Measurements from ENCODE around the gene IRF6.

Gene IRF6

GRCh38 chr1:209786146-209786545 is 19.8 kb downstream of the IRF6 start:
- DNase-seq = no peak

GRCh38 chr1:209785592-209785991 is 20.4 kb downstream of the IRF6 start:
- DNase-seq = no peak

DNA sequence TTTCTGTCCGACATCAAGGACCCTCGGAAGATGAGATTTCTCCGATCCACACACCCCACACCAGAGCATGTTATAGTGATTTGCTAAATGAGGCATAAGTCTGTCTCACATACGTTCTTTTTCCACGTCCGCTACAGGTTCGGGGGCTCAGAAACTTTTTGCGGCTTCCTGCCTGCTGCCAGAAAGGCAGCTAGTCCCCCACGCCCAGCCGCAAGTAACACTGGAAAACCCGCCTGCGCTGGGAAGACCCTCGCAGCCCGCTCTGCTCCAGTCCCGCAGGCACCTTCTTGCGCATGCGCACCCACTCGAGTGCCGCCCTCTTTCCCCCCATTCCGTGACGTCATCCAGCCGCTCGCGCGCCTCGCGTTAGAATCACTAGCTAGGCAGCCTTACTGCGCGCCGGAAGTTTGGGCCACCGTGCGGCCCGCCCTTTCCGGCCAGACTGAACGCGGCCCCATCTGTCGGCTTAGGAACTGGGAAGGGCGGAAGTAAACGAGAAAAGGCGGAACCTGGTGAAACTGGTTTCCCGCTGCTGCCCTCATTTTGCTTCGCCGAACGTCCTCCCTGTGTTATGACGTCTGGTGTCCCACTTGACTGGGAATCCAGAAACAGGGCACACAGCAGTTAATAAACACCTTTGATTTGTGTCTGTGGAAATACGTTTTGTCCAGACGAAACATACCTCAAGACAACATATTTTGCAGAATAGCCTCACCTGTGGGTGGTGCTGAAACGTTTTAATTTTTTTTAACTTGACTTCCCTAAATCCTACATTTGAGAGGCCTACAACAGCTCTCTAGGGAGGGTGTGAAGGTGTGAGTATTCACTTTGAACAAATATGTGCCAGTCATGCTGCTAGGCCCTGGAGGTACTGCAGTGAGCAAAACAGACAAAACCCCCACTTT is 21.4 kb downstream of the IRF6 start, which contains the start of gene C1orf74:
Gene C1orf74, minus strand, starts transcription at position 295 of the 905 bp plus-strand sequence. CDS start 925 bp downstream, outside the sequence.
- peak; percentile 85 for DNase-seq

DNA sequence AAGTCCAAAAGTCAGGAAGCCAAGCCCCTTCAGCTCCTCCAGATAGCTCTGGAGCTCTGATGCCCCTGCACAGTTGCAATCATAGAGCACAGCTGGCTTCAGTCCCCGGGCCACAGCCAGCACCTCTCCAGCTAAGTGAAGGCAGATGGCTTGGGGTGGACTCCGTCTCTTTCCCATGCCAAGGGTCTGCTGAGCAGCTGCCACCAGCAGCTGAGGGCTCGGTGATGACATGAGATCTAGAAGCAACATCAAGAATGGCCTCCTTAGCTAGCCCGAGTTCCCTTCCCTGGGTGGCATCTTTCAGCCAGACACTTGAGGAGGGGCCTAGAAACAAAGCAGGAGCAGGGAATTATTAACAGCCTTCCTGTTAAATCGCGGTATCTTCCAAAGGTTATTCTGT is 22.6 kb downstream of the IRF6 start:
- peak; percentile 9 for DNase-seq

DNA sequence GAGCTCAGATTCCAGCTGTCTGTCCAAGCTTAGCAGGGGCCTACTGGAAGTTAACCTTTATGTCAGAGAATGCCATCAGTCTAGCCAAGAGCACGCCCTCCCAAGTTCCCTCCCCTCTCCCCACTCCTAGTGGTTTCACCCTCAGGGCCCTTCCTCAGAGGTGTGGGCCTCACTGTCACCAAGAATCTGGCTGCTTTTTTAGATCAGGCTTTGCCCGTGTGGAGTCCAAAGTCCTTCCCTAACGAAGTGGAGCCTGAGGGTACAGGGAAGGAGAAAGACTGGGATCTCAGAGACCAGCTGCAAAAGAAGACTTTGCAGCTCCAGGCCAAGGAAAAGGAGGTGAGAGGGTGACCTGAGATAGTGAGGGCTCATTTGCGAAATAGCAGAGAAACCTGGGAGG is 25.7 kb downstream of the IRF6 start:
- DNase-seq = no peak

- DNase-seq = no peak
Observed at GRCh38 chr1:209778102-209778501, 27.8 kb downstream of the IRF6 start.

- DNase-seq = no peak
Observed at GRCh38 chr1:209777587-209777986, 28.4 kb downstream of the IRF6 start.

- DNase-seq = no peak
Observed at GRCh38 chr1:209775678-209776077, 30.3 kb downstream of the IRF6 start.

GRCh38 chr1:209774592-209774991 is 31.4 kb downstream of the IRF6 start:
- DNase-seq = no peak

DNA sequence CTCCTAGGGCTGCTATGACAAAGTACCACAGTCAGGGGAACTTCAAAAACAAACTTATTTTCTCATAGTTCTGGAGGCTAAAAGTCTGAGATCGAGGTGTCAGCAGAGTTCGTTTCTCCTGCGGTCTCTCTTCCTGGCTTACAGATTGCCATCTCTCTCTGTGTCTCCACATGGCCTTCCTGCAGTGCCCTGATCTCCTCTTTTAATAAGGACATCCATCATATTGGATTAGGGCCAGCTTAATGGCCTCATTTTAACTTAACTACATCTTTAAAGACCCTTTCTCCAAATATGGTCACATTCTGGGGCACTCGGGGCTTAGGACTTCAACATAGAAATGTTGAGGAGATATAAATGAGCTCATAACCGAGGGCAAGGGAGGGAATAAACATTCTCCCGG is 33.8 kb downstream of the IRF6 start:
- DNase-seq = no peak

DNA sequence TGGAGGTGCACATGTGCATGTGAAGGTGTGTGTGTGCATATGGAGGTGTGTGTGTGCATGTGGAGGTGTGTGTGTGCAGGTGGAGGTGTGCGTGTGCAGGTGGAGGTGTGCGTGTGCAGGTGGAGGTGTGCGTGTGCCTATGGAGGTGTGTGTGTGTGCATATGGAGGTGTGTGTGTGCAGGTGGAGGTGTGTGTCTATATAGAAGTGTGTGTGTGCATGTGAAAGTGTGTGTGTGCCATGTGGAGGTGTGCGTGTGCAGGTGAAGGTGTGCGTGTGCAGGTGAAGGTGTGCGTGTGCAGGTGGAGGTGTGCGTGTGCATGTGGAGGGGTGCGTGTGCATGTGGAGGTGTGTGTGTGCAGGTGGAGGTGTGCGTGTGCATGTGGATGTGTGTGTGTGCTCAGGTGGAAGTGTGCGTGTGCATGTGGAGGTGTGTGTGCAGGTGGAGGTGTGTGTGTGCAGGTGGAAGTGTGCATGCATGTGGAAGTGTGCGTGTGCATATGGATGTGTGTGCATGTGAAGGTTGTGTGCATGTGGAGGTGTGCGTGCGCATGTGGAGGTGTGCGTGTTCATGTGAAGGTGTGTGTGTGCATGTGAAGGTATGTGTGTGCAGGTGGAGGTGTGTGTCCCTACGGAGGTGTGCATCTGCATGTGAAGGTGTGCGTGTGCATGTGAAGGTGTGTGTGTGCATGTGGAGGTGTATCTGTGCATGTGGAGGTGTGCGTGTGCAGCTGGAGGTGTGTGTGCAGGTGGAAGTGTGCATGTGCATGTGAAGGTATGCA is 35.1 kb downstream of the IRF6 start:
- DNase-seq = no peak

- DNase-seq = no peak
Observed at GRCh38 chr1:209769971-209770370, 36.0 kb downstream of the IRF6 start.

DNA sequence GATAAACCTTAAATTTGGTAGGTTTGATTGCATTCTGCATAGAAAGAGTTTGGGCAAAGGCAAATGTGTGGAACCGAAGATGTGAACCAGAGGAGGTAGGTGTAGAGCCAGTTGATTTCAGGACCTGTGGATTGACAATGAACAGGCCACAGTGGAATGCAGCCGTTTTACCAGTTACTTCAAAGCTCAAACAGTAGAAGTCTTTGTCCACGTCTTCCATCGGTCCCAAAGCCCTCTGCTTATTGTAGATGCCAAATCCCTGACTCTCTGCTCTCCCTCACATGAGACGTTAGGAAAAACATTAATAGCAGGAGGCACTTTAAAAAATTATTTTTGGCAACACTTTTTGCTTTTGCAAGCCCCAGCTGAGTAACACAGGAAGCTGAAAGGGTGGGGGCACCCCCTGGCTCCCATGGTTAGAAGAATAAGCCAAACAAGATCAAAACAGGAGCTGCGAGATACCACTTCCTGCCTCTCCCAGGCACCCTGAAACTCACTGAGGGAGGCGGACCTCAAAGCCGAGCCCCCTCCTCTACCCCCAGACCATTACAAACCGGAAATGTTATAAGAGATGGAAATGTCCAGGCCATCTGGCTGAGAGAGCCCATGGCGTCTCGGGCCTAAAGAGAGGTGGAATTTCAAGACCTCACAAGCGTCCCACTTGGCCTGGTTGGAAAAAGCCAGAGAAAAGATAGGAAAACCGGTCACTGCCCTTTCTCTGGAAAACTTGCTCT is 36.6 kb downstream of the IRF6 start:
- DNase-seq = no peak

DNA sequence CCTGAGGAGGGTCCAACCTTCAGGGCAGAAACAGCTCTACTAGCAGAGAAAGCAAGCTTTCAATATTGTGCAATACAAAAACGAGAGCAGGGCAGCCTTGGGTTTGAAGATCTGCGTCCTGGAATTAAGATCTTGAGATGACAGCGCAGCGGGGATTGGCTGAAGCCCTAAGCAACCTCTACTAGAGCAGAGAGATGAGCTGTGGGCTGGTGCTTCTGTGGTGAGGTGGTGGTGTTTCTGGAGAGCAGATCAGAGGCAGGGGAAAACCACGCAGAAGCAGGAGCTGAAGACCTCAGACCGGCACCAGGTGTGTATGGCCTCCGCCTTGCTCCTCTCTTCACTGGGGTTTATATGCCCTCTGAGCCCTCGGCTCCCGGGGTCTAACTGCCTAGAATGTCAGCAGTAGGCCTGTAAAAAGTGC is 37.6 kb downstream of the IRF6 start:
- no peak for DNase-seq

GRCh38 chr1:209767706-209768105 is 38.2 kb downstream of the IRF6 start:
- no peak for DNase-seq

GRCh38 chr1:209767096-209767495 is 38.8 kb downstream of the IRF6 start:
- DNase-seq = no peak

DNA sequence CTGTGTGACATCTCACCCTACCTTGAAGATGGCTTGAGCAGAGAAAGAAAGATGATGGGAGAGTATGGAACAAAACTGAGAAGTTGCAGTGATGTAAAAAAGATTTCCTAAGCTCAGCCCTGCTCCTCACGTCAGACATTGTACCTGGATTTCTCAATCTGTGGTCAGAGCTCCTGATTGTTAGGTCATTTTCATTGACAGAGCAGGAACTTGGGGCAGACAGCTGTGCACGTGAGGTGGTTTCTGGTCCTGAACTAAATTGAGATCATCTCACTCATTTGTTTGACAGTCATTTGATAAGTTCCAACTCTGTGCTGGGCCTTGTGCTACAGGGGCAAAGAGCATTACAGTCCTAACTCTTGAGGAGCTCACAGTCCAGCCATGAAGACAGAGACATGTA is 39.9 kb downstream of the IRF6 start:
- no peak for DNase-seq

- no peak for DNase-seq
Observed at GRCh38 chr1:209761011-209761635, 44.8 kb downstream of the IRF6 start.

DNA sequence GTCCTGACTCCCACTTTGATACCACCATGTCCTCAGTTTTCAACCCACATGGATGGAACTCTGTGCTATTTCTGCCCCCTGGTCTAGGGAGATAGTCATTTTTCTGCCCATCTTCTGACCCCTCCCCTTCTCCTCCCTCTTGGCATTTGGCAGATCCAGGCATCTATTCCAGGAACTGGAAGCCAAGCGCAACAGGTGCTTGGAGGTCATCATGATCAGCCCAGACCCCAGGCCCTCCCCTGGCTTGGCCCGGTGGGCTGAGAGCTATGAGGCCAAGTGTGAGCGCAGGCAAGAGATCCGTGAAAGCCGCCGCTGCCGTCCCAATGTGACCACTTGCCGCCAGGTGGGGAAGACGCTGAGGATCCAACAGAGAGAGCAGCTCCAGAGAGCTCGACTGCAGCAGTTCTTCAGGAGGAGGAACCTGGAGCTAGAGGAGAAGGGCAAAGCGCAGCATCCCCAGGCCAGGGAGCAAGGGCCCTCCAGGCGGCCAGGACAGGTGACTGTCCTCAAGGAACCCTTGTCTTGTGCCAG is 46.0 kb downstream of the IRF6 start:
- DNase-seq = no peak

DNA sequence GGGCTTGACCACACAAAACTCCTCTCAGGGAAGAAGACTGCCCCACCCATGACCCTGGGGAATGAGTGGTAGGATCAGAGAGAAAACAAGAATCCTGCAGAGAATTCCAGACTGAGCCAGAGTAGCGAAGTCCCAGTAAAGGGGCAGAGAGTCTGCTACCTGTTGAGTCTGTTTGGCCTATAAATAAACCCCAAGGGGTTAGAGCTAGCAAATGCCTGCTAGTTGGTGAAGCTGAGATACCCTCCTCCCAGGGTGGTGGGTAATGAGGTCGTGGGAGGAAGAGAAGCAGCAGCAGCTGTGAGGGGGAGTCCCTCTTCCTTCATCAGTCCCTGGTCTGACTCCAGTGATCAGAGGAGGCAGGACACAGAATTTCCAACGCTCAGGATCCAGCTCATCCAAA is 47.5 kb downstream of the IRF6 start:
- no peak for DNase-seq

DNA sequence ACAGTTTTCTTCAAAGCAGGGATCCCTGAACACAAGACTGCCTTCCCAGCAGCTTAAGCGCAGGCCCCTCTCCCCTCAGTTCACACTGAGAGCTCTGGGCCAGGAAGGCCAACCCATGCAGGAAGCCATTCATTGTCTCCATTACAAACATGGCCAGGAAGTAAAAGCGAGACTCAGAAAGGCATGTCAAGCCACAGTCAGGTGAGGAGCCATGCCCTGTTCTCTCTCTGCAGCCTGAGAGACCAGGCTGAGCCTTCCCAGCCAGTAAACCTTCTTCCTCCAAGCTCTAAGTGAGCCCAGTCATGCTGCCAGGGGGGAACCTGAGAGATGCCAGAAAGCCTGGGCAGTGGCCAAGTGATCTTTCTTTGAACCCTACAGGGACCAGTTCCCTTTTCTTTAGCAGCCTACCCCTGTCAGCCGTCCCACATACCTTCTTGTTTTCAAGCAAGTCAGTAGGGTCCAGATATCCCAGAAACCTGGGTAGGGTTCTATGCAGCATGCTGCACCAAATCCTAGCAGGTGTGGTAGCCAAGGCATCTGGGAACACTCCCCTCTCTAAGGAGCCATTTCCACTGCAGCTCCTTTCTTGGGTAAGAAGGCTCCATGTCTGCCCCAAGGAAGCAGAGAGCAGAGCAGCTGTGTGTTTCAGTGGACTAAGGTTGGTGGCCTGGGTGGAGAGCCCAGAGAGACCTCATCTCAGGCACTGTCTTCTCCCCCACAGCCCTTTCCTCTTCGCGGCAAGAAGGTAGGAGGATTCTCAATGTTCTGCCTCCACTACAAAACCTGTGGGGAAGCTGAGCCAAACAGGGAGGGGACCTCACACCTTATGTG is 49.1 kb downstream of the IRF6 start:
- DNase-seq = no peak

All from NCI-H524 treated with DMSO at 0.1 percent for 48 hours (cell line).